RWPE2 (cell line): Measurements from ENCODE around the gene DNMT3B.

ENCODE experiments used
- ATAC-seq: fragments of 200-7000 bp; cut with Tn5 transposase; 3 replicates; pipeline ENCODE4 v1.9.1; 2021; ENCODE audit warnings: low read depth
- DNase-seq: peaks from one replicate; pipeline ENCODE4 v3.0.0-alpha.2; 2020; ENCODE audit warnings: low spot score
- H3K27ac ChIP-seq: fragments of 450-650 bp; 2 replicates; pipeline ENCODE4 v1.5.1; 2017; ENCODE audit warnings: mild to moderate bottlenecking; ENCODE audit not compliant: poor library complexity, severe bottlenecking
- H3K27me3 ChIP-seq: fragments of 250-450 bp; sonication (Bioruptor Pico); 2 replicates; pipeline ENCODE4 v1.5.1; 2021; ENCODE audit warnings: mild to moderate bottlenecking, moderate library complexity; ENCODE audit not compliant: insufficient read depth, poor library complexity, severe bottlenecking
- H3K36me3 ChIP-seq: fragments of 250-450 bp; sonication (Bioruptor Pico); 2 replicates; pipeline ENCODE4 v1.5.1; 2020; ENCODE audit warnings: low read depth, mild to moderate bottlenecking, moderate library complexity
- H3K4me1 ChIP-seq: fragments of 250-450 bp; sonication (Bioruptor Pico); 2 replicates; pipeline ENCODE4 v1.5.1; 2021; ENCODE audit warnings: mild to moderate bottlenecking, moderate library complexity; ENCODE audit not compliant: insufficient read depth, poor library complexity, severe bottlenecking
- H3K4me3 ChIP-seq: fragments of 250-450 bp; sonication (Bioruptor Pico); 2 replicates; pipeline ENCODE4 v1.5.1; 2021; ENCODE audit warnings: mild to moderate bottlenecking, moderate library complexity; ENCODE audit not compliant: severe bottlenecking
- H3K9me3 ChIP-seq: fragments of 250-450 bp; sonication (Bioruptor Pico); 2 replicates; pipeline ENCODE4 v1.5.1; 2021; ENCODE audit warnings: mild to moderate bottlenecking, moderate library complexity; ENCODE audit not compliant: severe bottlenecking
- TF ChIP-seq, protein P1 (sequence below): fragments of 450-650 bp; IDR thresholded peaks from one replicate; pipeline ENCODE4 v1.5.1; 2017; ENCODE audit warnings: mild to moderate bottlenecking, moderate library complexity; ENCODE audit not compliant: poor library complexity, severe bottlenecking

The DNMT3B gene

DNA sequence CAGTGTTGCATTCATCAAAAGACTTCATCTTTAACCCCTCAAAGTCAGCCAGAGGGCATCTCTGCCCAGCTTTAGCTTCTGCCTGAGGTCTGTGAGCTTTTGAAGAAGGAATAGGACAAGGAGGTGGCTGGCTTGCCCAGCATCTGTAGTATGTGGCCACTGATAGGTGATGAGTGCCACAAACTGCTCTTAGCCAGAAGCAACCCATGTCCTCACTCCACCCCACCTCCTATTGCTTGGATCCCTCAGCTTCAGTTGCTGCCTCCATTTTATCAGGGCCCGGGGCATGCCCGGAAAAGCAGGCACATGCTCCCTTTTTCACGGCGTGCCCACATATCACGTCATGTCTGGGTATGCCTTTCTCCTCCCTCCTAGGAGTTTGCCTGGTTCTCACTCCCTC lies 84.7 kb downstream of the DNMT3B start:
- no peak overlapping the region for H3K4me3 ChIP-seq
- TF ChIP-seq, protein P1, sequence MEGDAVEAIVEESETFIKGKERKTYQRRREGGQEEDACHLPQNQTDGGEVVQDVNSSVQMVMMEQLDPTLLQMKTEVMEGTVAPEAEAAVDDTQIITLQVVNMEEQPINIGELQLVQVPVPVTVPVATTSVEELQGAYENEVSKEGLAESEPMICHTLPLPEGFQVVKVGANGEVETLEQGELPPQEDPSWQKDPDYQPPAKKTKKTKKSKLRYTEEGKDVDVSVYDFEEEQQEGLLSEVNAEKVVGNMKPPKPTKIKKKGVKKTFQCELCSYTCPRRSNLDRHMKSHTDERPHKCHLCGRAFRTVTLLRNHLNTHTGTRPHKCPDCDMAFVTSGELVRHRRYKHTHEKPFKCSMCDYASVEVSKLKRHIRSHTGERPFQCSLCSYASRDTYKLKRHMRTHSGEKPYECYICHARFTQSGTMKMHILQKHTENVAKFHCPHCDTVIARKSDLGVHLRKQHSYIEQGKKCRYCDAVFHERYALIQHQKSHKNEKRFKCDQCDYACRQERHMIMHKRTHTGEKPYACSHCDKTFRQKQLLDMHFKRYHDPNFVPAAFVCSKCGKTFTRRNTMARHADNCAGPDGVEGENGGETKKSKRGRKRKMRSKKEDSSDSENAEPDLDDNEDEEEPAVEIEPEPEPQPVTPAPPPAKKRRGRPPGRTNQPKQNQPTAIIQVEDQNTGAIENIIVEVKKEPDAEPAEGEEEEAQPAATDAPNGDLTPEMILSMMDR = no peak
- DNase-seq (no peak), ATAC-seq (no peak)
- peaks cover 96% of the 10 kb centered on the region for H3K36me3 ChIP-seq
- no peaks in the 10 kb centered on the region for H3K27me3 ChIP-seq
- no peak overlapping the region for H3K27ac ChIP-seq
- no peaks in the 10 kb centered on the region for H3K9me3 ChIP-seq
- no peaks in the 10 kb centered on the region for H3K4me1 ChIP-seq

DNA sequence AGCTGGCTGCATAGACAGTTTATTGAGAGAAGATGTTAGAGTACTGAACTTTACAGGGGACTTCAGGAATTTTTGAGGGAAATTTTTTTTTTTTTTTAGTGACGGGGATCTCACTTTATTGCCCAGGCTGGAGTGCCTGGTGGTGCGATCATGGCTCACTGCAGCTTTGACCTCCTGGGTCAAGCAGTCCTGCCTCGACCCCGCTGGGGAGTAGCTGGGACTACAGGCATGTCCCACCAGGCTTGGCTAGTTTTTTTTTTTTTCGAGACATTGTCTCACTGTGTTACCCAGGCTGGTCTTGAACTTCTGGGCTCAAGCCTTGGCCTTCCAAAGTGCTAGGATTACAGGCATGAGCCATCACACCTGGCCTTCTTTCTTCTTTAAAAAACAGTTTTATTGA lies 85.8 kb downstream of the DNMT3B start:
- DNase-seq (no peak), ATAC-seq (no peak)
- Histone ChIP-seq H3K36me3 (peaks cover 96% of the 10 kb centered on the region), H3K27ac (no peak overlapping the region), H3K4me1 (no peaks in the 10 kb centered on the region), H3K9me3 (no peaks in the 10 kb centered on the region), H3K4me3 (no peak overlapping the region), H3K27me3 (no peaks in the 10 kb centered on the region)
- TF ChIP-seq, protein P1 = no peak

DNA sequence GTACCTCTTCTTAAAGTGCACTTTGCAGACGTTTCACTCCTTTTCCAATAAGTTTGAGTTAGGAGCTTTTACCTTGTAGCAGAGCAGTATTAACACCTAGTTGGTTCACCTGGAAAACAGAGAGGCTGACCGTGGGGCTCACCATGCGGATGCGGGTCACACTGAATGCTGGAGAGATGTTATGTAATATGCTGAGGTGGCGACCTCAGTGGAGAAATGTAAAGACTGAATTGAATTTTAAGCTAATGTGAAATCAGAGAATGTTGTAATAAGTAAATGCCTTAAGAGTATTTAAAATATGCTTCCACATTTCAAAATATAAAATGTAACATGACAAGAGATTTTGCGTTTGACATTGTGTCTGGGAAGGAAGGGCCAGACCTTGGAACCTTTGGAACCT lies 86.7 kb downstream of the DNMT3B start:
- DNase-seq (no peak), ATAC-seq (no peak)
- no peaks in the 10 kb centered on the region for H3K9me3 ChIP-seq
- H3K27ac ChIP-seq = no peak overlapping the region
- H3K27me3 ChIP-seq = no peaks in the 10 kb centered on the region
- TF ChIP-seq, protein P1 = no peak
- no peak overlapping the region for H3K4me3 ChIP-seq
- H3K4me1 ChIP-seq = no peaks in the 10 kb centered on the region
- H3K36me3 ChIP-seq = peaks cover 94% of the 10 kb centered on the region

DNA sequence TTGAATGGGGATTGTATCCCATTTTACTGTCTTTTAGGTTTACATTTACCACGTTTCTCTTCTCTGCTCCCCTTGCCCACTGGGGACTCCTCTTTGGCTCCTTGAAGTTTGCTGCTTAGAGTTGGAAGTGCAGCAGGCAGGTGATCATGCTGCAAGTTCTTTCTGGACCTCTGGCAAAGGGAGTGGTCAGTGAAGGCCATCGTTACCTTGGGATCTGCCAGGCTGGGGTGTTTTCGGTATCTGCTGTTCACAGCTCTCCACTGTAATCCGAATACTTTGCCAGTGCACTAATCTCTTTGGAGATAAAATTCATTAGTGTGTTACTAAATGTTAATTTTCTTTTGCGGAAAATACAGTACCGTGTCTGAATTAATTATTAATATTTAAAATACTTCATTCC lies 87.4 kb downstream of the DNMT3B start:
- Histone ChIP-seq H3K4me3 (no peak overlapping the region), H3K4me1 (no peaks in the 10 kb centered on the region), H3K9me3 (no peaks in the 10 kb centered on the region), H3K36me3 (peaks cover 94% of the 10 kb centered on the region), H3K27me3 (no peaks in the 10 kb centered on the region), H3K27ac (no peak overlapping the region)
- ATAC-seq = no peak
- no peak for DNase-seq
- TF ChIP-seq, protein P1 = no peak

DNA sequence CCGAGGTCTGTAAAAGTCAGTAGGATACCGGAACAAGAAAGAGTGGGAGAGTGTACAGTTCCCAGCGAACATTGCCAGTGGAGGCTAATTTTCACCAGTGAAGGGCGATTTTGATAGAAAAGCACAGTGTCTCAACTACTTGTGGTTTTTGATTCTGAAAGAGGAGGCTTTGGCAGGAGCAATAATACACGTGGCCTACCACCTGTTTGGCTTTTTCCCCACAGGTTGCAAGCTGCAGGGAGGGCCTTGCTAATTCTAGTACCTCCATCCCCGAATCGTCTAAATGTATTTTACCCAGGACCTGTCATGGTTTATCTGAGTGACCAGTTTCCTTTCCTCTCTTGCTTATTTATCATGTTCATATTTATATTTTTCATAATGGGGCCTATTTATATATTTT lies 93.2 kb downstream of the DNMT3B start:
- Histone ChIP-seq H3K4me3 (no peak overlapping the region), H3K27ac (no peak overlapping the region), H3K4me1 (no peaks in the 10 kb centered on the region), H3K9me3 (no peaks in the 10 kb centered on the region), H3K36me3 (peaks cover 72% of the 10 kb centered on the region), H3K27me3 (no peaks in the 10 kb centered on the region)
- ATAC-seq (no peak), DNase-seq (no peak)
- TF ChIP-seq, protein P1 = no peak
